ENCODE results near the gene ZDHHC8.

Gene ZDHHC8

DNA sequence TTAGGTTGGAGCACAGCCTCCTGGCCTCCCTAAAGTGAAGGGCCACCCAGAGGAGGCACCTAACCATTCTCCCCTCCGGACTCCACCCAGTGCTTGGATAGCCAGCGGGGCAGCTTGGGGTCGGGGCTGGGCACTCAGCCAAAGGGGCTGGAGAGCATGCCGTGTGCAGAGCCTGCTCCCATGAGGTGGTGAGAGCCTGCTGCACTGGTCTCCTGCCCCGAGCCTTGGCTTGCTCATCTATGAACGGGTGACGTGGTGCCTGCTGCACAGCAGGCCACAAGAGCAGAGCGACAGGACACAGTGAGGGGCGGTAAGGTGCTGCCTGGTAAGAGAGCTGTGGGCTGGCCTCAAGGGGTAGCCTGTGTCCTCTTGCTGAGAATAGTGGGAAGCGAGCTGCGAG, 33.3 kb downstream of the ZDHHC8 start:
- no peak for DNase-seq

DNA sequence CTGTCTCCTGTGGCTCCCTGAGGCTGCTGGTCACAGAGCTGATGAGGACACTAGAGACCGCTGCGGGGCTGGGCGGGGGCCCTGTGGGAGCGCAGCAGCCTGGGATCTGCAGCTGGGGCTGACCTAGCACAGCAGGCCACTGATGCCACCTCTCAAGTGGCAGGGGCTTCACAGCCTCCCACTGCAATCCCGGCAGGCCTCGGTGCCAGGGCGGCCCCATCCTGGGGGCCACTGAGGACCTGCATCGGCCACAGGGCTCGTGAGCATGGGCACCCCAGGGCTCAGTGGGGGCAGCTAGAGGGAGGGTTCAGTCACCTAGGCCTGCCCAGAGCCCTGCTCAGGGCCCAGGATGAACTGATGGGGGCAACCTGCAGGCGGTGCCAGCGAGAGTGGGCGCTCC, 33.8 kb downstream of the ZDHHC8 start:
- no peak for DNase-seq

DNA sequence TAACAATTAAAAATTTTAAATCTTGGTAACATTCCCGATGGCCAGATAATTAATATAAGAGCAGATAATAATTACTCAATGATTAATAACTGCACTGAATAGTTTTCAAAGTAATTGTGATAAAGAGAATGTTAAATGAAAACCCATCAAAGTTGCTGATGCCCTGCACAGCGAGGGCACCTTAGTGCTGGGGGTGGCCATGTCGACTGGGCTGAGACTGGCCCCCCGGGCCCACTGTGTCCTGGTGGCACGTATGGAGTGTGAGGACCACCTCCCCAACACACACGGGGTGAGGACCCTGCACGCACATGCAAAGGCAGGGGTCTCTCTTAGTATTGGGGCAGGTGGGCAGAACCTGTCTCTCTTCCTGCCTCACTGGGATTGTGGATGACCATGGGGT, 34.3 kb downstream of the ZDHHC8 start:
- DNase-seq, result no peak

DNA sequence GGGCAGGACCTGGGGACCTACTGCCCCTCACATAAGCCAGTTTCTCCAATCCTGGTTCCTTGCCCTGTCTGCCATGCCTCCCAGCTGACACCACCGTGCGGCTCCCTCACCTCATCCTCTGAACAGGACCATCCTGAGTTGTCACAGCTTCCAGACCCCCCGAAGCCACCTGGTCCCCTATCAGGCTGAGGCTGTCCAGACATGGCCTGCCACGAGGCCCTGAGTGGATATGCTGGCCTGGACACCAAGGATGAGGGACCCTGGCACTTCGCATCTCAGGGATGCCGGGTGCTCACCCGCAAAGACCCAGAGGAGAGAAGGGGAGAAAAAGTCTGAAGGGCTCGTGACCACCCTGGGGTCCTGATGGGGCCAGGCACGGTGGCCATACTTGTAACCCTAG, 35.1 kb downstream of the ZDHHC8 start:
- DNase-seq, result no peak

DNA sequence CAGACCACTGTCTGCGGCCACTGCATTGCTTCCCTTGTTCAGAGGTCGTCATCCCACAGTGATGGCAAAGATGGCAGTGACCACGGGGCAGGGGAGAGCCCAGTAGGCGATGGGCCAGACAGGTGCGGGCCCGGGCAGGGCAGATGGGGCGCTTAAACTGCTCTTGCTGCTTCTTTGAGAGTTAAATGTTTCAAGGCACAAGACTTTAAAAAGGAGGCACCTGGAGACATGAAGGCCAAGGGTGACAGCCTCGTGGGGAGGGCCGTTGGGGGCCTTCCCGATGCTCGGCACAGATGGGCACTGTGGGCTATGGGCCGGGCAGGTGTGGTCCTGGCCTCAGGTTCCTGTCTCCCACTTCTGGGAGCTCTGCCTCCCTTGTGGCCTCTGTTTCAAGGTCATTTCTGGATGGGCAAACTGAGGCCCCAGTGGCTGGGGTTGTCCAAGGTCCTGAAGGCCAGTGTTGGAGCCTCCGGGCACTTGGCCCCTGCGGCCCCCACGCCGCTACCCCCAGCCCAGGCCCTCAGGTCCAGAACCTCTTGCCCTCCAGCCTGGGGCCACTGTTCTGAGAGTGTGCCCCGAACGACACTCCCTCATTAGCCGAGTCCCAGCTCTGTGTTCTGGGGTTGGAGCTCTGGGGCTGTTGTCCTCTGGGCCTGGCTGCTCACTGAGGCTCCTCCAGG, 36.2 kb downstream of the ZDHHC8 start:
- DNase-seq, result no peak

DNA sequence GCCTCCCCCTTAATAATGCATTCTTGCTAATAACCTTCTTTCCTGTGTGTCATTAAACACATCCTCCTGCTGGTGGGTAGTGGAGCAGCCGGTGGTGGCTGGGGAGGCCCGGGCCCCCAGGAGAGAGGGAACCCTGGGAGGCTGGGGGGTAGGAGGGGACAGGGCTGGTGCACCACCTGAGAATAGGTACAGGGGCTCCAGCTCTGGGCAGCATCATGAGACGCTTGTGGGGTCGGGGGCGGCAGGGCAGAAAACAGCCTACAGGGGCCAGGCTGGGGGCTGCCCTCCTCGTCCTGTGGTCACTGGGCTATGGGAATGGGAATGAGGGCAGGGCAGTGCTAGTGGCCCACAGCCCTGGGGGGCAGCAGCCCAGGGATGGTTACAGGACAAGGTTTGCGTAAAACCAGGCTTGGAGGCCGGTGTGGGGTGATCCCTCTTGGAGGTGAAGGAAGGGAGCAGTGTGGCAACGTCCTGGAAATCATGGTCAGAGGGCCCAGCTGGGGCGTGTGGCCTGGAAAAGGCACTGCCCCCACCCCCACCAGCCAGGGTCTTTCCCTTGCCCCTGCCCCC, 37.7 kb downstream of the ZDHHC8 start:
- DNase-seq, result no peak

DNA sequence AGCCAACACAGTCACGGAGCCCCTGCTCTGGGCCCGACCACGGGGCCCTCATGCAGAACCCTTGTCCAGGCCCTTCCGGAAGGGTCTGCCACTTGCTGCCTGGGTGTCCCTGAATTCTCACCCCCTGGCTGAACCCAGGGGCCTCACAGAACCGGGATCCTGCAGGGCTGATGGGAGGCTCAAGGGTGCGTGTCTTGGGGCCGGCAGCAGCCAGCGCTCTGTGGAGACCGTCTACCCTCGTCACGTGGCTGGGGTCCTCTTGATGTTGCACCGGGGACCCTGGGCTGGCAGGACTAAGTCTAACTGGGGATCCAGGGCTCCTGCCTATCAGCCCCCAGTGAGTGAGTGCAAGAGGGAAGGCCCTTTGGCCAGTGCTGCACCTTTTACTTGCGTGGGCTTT, 38.6 kb downstream of the ZDHHC8 start:
- DNase-seq, result no peak

DNA sequence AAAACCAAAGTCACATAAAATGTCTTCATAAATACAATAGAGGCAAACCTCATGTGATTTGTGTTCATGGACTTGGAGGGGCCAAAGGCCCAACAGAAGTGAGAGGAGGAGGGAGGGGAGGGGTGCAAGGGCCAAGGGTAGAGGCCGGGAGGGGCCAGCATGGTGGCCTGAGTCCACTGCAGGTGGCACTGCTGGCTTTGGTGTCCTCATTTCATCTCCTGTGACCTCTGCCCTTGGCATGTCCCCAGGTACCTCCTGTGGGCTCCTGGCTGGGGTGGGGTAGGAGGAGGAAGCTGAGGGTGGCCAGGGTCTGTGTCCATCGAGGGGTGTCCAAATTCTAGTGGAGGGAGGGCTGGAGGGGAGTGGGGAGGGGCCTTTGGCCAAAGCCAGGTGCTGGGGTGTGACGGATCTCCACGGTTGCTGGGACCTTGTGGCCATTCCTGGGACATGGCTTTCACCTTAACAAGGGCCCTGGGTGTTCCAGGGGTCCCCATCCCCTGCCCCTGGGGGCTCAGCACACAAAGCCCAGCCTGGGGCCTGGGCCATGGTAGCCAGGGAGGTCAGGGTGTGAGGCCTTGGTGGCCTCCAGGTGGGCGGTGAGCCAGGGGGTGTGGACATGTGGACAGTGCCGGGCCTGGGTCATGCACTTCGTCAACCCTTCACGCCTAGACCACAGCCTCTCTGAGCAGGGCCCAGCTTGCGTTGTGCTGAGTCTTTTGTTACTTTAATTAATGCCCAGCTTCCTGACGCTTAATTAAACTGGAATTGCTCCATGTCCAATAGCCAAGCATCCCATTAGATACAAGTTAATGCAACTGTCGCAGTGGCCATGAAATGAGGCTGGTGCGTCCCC, 39.9 kb downstream of the ZDHHC8 start:
- no peak for DNase-seq

DNA sequence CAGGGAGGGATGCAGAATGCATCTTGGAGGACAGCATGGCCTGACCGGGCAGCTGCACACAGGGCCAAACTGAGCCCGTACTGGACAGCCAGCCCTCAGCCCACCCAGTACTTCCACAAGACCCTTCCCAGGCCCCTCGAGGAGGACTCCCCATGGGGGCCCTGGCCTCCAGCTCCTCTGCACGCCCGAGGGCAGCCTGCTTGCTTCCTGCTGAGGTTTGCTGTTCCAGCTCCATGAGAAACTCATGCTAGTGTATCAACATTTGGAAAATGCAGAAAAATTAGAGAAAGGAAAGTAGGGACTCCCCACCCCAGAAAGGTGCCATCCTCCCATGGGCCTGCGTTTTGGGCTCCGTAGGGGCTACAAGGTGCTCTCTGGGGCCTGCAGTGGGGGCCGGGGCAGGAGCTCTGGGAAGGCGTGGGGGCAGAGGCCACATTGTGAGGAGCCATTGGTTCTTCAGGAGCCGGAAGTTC, 40.6 kb downstream of the ZDHHC8 start:
- DNase-seq, result no peak

DNA sequence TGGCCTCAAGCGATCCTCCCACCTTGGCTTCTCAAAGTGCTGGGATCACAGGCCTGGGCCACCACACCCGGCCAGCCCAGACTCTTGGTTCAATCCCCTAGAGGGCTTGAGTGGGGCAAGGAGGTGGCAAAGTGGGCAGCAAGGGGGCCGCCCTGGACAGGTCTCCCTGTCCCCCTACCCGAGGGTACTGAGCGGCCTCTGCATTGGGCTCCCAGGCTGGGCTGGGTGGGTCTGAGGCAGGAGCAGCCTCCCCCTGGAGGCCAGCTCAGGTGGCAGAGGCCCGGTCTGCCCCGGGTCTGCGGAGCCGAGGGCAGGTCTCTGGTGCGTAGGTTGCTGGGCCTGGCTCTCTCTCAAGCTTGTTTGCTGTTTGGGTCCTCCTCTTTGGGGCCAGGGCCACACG, 41.6 kb downstream of the ZDHHC8 start:
- no peak for DNase-seq

DNA sequence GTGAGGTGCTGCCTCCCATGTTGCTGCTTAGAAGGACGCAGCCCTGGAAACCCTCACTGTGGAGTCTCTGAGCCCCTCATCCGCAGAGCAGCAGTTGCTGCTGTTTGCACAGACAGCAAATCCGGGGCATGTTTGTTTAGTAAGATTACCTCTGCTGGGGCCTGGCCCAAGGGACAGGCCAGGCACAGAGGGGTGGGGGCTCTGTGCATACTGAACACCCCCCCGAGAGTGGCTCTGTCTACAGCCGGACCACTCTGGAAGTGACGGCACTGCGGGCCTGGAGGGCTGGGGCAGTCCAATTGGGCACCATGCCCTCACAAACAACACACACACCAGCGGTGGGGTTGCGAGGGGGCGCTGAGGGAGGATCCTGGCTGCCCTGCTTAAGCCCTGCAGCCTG, 42.2 kb downstream of the ZDHHC8 start:
- no peak for DNase-seq

DNA sequence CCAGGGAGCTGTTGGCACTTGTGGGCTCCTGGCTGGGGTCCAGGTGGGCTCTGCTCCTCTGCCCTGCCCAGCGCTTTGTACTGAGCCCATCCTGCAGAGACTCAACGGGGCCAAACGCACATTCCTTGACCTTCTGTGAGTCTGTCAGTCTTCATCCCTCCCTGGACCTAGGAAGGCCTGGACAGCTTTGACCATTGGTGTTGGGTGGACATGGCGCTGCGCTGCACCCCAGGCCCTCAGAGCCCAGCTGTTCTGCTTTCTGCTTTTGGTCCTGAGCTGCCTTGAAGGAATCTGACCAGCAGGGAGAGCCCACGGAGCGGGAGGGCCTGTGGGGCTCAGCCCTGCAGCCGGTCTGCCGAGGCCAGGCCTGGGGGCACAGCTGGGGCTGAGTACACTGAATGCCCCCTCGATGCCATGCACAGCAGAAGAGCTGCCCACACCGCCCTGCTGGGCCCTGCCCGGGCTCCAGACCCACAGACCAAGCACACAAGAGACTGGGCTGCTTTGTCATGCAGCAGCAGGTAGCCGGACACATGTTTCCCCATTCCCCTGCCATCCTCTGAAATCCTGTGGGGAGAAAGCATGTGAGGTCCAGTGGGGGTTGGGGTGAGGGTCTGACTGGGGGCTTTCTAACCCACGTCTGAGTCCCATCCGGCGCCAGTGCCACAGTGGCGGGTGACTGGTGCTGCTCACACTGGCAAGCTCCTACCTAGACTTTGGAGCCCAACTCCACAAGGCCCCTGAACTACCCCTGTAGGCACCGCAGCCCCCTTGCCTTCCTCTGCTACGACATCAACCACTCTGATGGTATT, 43.4 kb downstream of the ZDHHC8 start:
- DNase-seq, result no peak

DNA sequence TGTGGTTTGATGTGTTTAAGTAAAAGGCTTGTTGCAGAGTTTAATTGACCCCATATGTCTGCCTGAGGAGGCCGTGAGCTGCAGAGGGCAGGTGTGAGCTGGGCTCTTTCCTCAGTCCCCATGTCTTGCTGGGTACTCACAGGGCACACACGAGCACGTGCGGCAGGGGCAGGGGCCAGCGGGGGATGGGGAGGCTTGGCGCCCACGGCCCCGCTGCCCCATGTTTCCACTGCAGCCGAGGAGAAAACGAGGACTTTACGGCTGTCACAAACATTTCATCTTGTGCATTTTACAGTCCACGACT, 43.9 kb downstream of the ZDHHC8 start:
- DNase-seq, result no peak

DNA sequence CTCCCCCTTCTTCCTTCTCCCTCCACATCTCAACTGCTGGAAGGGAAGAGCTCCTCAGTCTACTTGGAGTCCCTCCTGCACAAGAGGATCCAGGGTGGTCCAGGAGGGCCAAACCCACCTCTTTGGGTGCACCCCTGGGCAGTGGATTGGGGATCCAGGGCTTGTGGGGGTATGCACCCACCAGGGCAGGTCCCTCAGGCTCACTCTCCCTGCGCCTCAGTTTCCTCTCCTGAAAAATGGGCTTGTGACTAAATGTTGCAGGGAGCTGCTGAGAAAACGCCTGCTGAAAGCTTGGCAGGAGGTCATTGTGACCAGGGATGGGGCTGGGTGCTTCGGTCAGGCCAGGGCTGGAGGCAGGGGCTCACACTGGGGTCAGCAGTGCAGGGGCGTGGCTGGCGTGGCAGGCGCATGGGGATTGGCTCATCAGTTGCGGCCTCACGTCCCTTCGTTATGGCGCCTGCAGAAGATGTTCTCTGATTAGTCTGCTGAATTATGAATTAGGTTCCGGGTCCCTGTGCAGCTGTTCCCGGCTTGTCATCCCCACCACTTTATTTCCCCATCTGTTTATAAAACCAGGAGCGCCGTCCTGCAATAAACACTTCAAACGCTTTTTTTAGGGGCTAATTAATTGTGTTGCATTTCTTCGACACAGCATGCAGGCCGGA, 44.9 kb downstream of the ZDHHC8 start:
- no peak for DNase-seq

DNA sequence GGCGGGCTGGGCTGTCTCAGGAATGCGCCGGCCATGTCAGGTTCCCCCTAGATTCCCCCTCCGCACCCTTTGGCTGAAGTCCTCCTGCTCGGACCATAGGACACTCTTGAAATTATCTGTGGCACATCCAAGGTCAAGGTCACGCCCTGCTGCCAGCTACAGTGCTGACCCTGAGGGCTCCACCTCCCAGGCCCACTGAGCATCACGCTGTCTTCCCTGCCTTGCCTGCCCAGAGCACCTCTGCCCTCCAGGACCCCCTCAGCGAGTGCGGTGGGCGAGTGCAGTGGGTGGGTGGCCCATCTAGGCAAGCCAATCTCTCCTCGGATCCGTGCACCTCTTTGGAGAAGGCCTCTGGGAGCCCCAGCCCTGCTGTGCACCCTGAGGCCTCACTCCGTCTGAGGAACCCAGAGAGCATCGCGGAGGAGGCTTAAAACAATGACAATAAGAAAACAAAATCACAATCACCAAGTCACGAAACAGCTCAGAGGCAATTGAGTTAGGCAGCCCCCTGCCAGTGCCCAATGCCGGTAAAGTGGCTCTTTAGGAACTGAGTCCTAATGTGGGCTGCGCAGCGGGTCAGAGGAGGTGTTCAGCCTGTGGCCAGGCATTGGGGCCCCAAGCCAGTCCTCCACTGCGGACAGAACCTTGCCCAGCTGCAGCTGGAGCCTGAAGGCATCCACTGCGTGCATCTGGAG, 45.8 kb downstream of the ZDHHC8 start:
- no peak for DNase-seq

DNA sequence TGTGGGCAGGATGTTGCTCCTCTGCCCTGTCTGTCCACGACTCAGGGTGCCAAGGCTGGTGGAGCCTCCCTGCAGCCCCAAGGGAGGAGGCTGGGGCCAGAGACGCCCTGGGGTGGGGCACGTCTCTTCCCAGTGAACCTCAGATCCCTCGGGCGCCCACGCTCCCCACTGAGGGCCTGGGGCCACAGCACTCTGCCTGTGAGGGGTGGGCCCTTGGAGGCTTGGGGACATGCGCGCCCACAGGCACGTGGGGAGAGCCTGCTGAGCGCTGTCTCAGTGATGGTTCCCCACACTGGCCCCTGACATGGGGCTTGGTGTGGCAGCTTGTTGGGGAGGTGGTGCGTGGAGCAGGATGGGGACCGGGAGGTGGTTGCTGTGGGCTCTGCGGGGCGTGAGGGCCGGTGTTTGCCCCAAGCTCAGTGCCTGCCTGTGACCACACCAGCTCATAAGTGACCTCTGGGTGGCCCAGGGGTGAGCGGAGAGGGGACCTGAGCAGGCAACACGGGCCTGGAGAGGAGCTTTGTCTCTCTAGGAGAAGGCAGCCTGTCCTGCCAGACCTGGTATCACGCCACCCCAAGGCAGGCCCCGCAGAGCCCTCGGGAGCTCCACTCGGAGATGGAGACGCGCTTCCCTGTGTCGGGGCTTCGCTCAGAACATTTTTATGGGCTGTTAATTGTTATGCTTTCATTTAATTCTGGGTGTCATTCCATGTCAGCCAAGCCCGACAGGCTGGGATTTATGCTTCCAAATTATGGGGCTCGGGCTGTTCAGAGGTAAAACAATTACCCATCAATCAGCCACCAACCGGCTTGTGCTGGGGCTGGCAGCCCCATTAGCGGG, 46.7 kb downstream of the ZDHHC8 start:
- DNase-seq, result no peak

DNA sequence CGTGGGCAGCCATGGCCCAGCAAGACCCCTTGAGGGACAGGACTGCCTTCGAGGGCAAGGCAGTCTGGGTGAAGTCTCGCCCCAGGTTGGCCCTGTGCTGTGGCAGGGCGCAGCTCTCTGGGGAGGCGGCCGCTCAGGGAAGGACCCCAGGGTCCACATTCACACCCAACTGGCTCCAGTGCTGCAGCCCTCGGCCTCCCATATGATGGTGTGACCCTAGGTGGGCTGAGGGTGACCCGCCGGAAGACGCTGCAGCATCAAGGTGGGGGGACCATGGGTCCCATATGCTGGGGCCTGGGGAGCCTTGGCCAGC, 47.3 kb downstream of the ZDHHC8 start:
- no peak for DNase-seq

DNA sequence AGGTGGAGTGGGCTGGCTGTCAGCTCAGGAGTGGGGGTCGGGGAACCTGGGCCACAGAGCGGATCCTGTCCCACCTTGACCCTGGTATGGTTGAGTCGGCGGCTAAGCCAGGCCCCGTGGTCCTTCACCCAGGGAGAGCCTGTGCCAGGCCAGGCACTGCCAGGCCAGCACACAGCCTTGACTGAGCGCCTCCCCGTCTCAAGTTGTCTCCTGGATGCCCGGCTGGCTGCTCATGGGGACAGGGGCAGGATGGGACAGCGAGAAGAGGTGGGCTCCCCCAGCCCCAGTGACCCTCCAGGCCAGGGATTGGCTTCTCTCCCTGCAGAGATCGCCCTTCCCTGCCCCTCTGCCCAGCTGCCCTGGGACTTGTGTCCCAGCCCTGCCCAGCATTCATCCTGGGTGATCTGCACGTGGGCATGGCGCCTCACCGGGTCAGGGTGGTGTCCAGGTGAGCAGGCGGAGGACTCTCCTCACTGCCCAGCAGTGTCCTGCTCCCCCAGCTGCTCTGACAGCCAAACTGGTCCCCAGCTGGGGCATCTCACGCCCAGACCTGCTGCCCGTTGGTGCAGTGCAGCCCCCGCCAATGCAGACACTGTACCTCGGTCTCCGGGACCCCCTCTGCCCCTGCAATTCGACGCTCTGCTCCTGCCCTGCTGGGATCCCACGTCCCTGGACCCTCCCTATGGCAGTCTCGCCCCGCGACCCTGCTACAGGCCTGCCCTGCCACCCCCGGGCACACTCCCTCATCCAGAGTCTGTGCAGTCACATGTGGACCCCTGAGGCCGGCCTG, 48.0 kb downstream of the ZDHHC8 start:
- DNase-seq, result no peak

DNA sequence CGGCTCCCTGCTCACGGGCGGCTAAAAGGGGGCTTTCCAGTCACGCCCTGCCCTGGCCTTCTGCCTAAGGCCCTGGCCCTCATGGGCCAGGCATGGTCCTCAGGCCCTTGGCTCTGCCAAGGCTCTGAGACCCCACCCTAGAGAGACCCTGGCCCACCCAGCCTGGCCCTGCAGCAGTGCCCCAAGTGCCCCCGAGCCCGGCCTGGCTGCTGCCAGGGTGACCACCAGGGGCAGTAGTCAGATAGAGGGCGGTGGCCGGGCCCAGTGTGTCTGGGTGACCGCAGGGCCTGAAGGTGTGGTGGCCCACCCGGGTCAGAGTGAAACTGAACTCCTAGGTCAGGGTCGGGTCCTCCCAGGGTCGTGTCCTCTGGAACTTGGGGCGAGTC, 48.6 kb downstream of the ZDHHC8 start:
- no peak for DNase-seq

DNA sequence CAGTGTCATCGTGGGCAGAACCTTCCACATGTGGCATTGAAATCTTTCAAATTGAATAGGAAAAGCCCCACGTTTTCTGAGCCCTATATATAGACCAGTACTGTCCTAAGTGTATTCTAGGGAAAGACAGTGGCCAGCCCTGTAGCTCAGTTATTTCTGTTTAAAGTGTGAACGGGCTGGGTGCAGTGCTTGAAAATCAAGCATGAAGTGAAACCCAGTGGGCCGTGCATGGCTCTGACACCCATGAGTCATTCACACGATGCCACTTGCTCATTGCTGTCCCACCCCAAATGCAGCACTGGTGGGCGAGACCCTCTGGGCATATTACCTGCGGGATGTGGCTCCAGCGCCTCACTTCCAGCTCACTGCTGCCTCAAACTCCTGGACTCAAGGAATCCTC, 49.0 kb downstream of the ZDHHC8 start:
- DNase-seq, result no peak

Measured in NCI-H1105 treated with DMSO at 0.1 percent for 48 hours (cell line).